Stimulated activated memory B cell treated with anti-CD40 and anti-IgM and Interleukin-4, amounts not matched to agents 10 μg/mL and 1 μg/mL and 100 μg/mL, for 72 hours (primary cell): ENCODE data around the gene ZNF366.

ENCODE experiments used
- ATAC-seq: fragments of 150-1000 bp; cut with Tn5 transposase; 2 replicates; pipeline ENCODE4 v1.10.0; 2021
- H3K27ac Mint-ChIP-seq: one replicate; pipeline ENCODE4 v1.8.0; 2022; ENCODE audit warnings: mild to moderate bottlenecking, mixed read lengths
- H3K27me3 Mint-ChIP-seq: one replicate; pipeline ENCODE4 v1.8.0; 2022; ENCODE audit warnings: mixed read lengths
- H3K36me3 Mint-ChIP-seq: one replicate; pipeline ENCODE4 v1.8.0; 2022; ENCODE audit warnings: mixed read lengths
- H3K4me1 Mint-ChIP-seq: one replicate; pipeline ENCODE4 v1.8.0; 2022; ENCODE audit warnings: mixed read lengths
- H3K4me3 Mint-ChIP-seq: one replicate; pipeline ENCODE4 v1.8.0; 2022; ENCODE audit warnings: mild to moderate bottlenecking, moderate library complexity, mixed read lengths
- H3K9me3 Mint-ChIP-seq: one replicate; pipeline ENCODE4 v1.8.0; 2022; ENCODE audit warnings: mixed read lengths

Gene ZNF366

GRCh38 chr5:72436796-72437471 lies 70.3 kb downstream of the ZNF366 start:
- Mint-ChIP-seq H3K4me3 (no peak overlapping the region), H3K27me3 (peaks cover 8% of the 10 kb centered on the region), H3K36me3 (no peaks in the 10 kb centered on the region), H3K27ac (no peak overlapping the region), H3K4me1 (peaks cover 23% of the 10 kb centered on the region), H3K9me3 (no peaks in the 10 kb centered on the region)
- no peak for ATAC-seq

GRCh38 chr5:72434781-72435437 lies 72.3 kb downstream of the ZNF366 start:
- Mint-ChIP-seq H3K27me3 (peaks cover 8% of the 10 kb centered on the region), H3K4me3 (no peak overlapping the region), H3K36me3 (no peaks in the 10 kb centered on the region), H3K9me3 (no peaks in the 10 kb centered on the region), H3K4me1 (peaks cover 8% of the 10 kb centered on the region), H3K27ac (no peak overlapping the region)
- ATAC-seq = no peak

GRCh38 chr5:72434056-72434780 lies 73.0 kb downstream of the ZNF366 start:
- H3K4me1 Mint-ChIP-seq = peaks cover 6% of the 10 kb centered on the region
- no peaks in the 10 kb centered on the region for H3K9me3 Mint-ChIP-seq
- no peak overlapping the region for H3K27ac Mint-ChIP-seq
- ATAC-seq = no peak
- H3K27me3 Mint-ChIP-seq = peaks cover 8% of the 10 kb centered on the region
- no peaks in the 10 kb centered on the region for H3K36me3 Mint-ChIP-seq
- H3K4me3 Mint-ChIP-seq = no peak overlapping the region

GRCh38 chr5:72433522-72433921 lies 73.7 kb downstream of the ZNF366 start:
- H3K4me3 Mint-ChIP-seq = no peak overlapping the region
- H3K4me1 Mint-ChIP-seq = peaks cover 6% of the 10 kb centered on the region
- no peaks in the 10 kb centered on the region for H3K9me3 Mint-ChIP-seq
- no peak for ATAC-seq
- H3K27ac Mint-ChIP-seq = no peak overlapping the region
- H3K27me3 Mint-ChIP-seq = peaks cover 8% of the 10 kb centered on the region
- no peaks in the 10 kb centered on the region for H3K36me3 Mint-ChIP-seq

GRCh38 chr5:72428669-72429068 lies 78.5 kb downstream of the ZNF366 start:
- no peak for ATAC-seq
- H3K36me3 Mint-ChIP-seq = no peaks in the 10 kb centered on the region
- peaks cover 10% of the 10 kb centered on the region for H3K4me1 Mint-ChIP-seq
- H3K27me3 Mint-ChIP-seq = peaks cover 17% of the 10 kb centered on the region
- H3K9me3 Mint-ChIP-seq = no peaks in the 10 kb centered on the region
- H3K4me3 Mint-ChIP-seq = no peak overlapping the region
- no peak overlapping the region for H3K27ac Mint-ChIP-seq

GRCh38 chr5:72427488-72428437 lies 79.4 kb downstream of the ZNF366 start:
- Mint-ChIP-seq H3K9me3 (no peaks in the 10 kb centered on the region), H3K36me3 (no peaks in the 10 kb centered on the region), H3K27me3 (peaks cover 19% of the 10 kb centered on the region), H3K4me1 (peaks cover 10% of the 10 kb centered on the region), H3K27ac (no peak overlapping the region), H3K4me3 (no peak overlapping the region)
- ATAC-seq = peak; percentile 80

- Mint-ChIP-seq H3K27me3 (peaks cover 19% of the 10 kb centered on the region), H3K36me3 (no peaks in the 10 kb centered on the region), H3K4me3 (no peak overlapping the region), H3K9me3 (no peaks in the 10 kb centered on the region), H3K27ac (no peak overlapping the region), H3K4me1 (peaks cover 10% of the 10 kb centered on the region)
- no peak for ATAC-seq
These were observed 80.2 kb downstream of the ZNF366 start for GRCh38 chr5:72427016-72427415.

- no peak for ATAC-seq
- peaks cover 10% of the 10 kb centered on the region for H3K4me1 Mint-ChIP-seq
- H3K36me3 Mint-ChIP-seq = no peaks in the 10 kb centered on the region
- H3K27ac Mint-ChIP-seq = no peak overlapping the region
- H3K9me3 Mint-ChIP-seq = no peaks in the 10 kb centered on the region
- no peak overlapping the region for H3K4me3 Mint-ChIP-seq
- H3K27me3 Mint-ChIP-seq = peaks cover 19% of the 10 kb centered on the region
These were observed 81.2 kb downstream of the ZNF366 start for GRCh38 chr5:72426019-72426418.

GRCh38 chr5:72418271-72418670 lies 88.9 kb downstream of the ZNF366 start:
- no peak for ATAC-seq
- Mint-ChIP-seq H3K27me3 (no peaks in the 10 kb centered on the region), H3K4me3 (no peak overlapping the region), H3K9me3 (no peaks in the 10 kb centered on the region), H3K4me1 (no peaks in the 10 kb centered on the region), H3K27ac (no peak overlapping the region), H3K36me3 (no peaks in the 10 kb centered on the region)

- Mint-ChIP-seq H3K36me3 (no peaks in the 10 kb centered on the region), H3K27me3 (no peaks in the 10 kb centered on the region), H3K27ac (no peak overlapping the region), H3K4me1 (no peaks in the 10 kb centered on the region), H3K4me3 (no peak overlapping the region), H3K9me3 (no peaks in the 10 kb centered on the region)
- ATAC-seq = peak; percentile 54
These were observed 89.7 kb downstream of the ZNF366 start for GRCh38 chr5:72417333-72418062.

GRCh38 chr5:72415616-72416325 lies 91.4 kb downstream of the ZNF366 start:
- Mint-ChIP-seq H3K9me3 (no peaks in the 10 kb centered on the region), H3K4me1 (no peaks in the 10 kb centered on the region), H3K27me3 (no peaks in the 10 kb centered on the region), H3K27ac (no peak overlapping the region), H3K36me3 (no peaks in the 10 kb centered on the region), H3K4me3 (no peak overlapping the region)
- no peak for ATAC-seq

GRCh38 chr5:72412283-72413055 lies 94.7 kb downstream of the ZNF366 start:
- no peak for ATAC-seq
- Mint-ChIP-seq H3K4me1 (no peaks in the 10 kb centered on the region), H3K36me3 (no peaks in the 10 kb centered on the region), H3K9me3 (no peaks in the 10 kb centered on the region), H3K27ac (no peak overlapping the region), H3K4me3 (no peak overlapping the region), H3K27me3 (no peaks in the 10 kb centered on the region)

- no peak for ATAC-seq
- H3K36me3 Mint-ChIP-seq = no peaks in the 10 kb centered on the region
- H3K4me3 Mint-ChIP-seq = no peak overlapping the region
- H3K9me3 Mint-ChIP-seq = no peaks in the 10 kb centered on the region
- H3K27me3 Mint-ChIP-seq = no peaks in the 10 kb centered on the region
- H3K27ac Mint-ChIP-seq = no peak overlapping the region
- H3K4me1 Mint-ChIP-seq = no peaks in the 10 kb centered on the region
These were observed 96.4 kb downstream of the ZNF366 start for GRCh38 chr5:72410688-72411295.
